Spleen (tissue), 11 donors: ENCODE data around the gene TEPSIN. TPM values are rescaled to one million over a fixed set of nuclear protein-coding genes. Genes with fewer than 3 reads are reported as not detected.

Source experiments
- DNase-seq: peaks from one replicate; pipeline ENCODE4 v3.0.0-alpha.2; 2020
- H3K27ac ChIP-seq, 8 donors: fragments of 200-600 bp; sonication (generic) in 7 of 8; 1 replicate in 4 of 8; 2 replicates in 4 of 8; pipeline versions ENCODE4 v1.5.0 to v1.8.0; 2016 to 2021; ENCODE audit warnings: inconsistent platforms in 4 of 8, mild to moderate bottlenecking in 4 of 8, moderate library complexity in 1 of 8
- H3K27me3 ChIP-seq, 7 donors: fragments of 200-600 bp; sonication (generic) in 6 of 7; replicated peaks in 1 of 7; 1 replicate in 4 of 7; 2 replicates in 3 of 7; pipeline versions ENCODE4 v1.5.0 to v1.8.0; 2016 to 2021; ENCODE audit warnings: inconsistent platforms in 3 of 7, mild to moderate bottlenecking in 1 of 7
- H3K36me3 ChIP-seq, 6 donors: fragments of 200-600 bp; sonication (generic) in 5 of 6; 1 replicate in 4 of 6; 2 replicates in 2 of 6; pipeline versions ENCODE4 v1.5.0 to v1.8.0; 2016 to 2021; ENCODE audit warnings: inconsistent platforms in 2 of 6
- H3K4me1 ChIP-seq, 6 donors: fragments of 200-600 bp; sonication (generic) in 5 of 6; 1 replicate in 3 of 6; 2 replicates in 3 of 6; pipeline versions ENCODE4 v1.5.0 to v1.8.0; 2016 to 2021; ENCODE audit warnings: inconsistent platforms in 3 of 6
- H3K4me3 ChIP-seq, 8 donors: fragments of 200-600 bp; sonication (generic) in 7 of 8; 1 replicate in 4 of 8; 2 replicates in 4 of 8; pipeline versions ENCODE4 v1.5.0 to v1.8.0; 2016 to 2021; ENCODE audit warnings: inconsistent platforms in 4 of 8, mild to moderate bottlenecking in 4 of 8, moderate library complexity in 2 of 8
- H3K9me3 ChIP-seq, 8 donors: fragments of 200-600 bp; sonication (generic) in 7 of 8; 1 replicate in 4 of 8; 2 replicates in 4 of 8; pipeline versions ENCODE4 v1.5.0 to v1.8.0; 2016 to 2021; ENCODE audit warnings: inconsistent platforms in 4 of 8
- CTCF ChIP-seq, 11 experiments: fragments of 200-600 bp in 7 of 11; fragments of 450-650 bp in 4 of 11; sonication (generic) in 4 of 11; IDR thresholded peaks in 8 of 11; conservative IDR thresholded peaks in 3 of 11; 1 replicate in 7 of 11; 2 replicates in 4 of 11; pipeline versions ENCODE4 v1.4.0 to v1.8.0; 2016 to 2021; ENCODE audit warnings: antibody characterized with exemption in 11 of 11, inconsistent platforms in 4 of 11, mild to moderate bottlenecking in 1 of 11
- POLR2A ChIP-seq, 3 donors: fragments of 450-650 bp; IDR thresholded peaks; one replicate each; pipeline ENCODE4 v1.5.1; 2017; ENCODE audit warnings: antibody characterized with exemption in 3 of 3, mild to moderate bottlenecking in 1 of 3
- POLR2AphosphoS5 ChIP-seq, 3 donors: sonication (generic); formaldehyde crosslinking; IDR thresholded peaks; one replicate each; pipeline ENCODE4 v1.5.1; 2017; ENCODE audit warnings: antibody characterized with exemption in 3 of 3
- WGBS, 5 donors: extraction: QIAGEN DNeasy Blood & Tissue Kit in 3 of 5; methylation state at CpG; one replicate each; pipeline versions ENCODE4 v1.1.5 to v1.1.7; 2013 to 2018; 5-methylcytosine and 5-hydroxymethylcytosine counted together
- intact Hi-C: fragments of 100-400 bp; cut with DNase I; formaldehyde crosslinking; loops from one replicate; pipeline ENCODE4 v1.15.0; 2023; ENCODE audit warnings: low total_unique reads
- polyA plus RNA-seq, 3 donors: library from polyadenylated mRNA; stranded (reverse); fragments of 200-250 nt; gene quantifications; one replicate each; pipeline ENCODE4 v1.2.1, GENCODE V29; 2013
- total RNA-seq, 7 donors: library from RNA; depleted of rRNA in 3 of 7; stranded (reverse); fragments of >200 nt in 3 of 7; fragmentation: NEBNext Ultra II Directional in 4 of 7; extraction: Animal tissue kit (Norgen Biotek cat#: 25700) in 4 of 7; gene quantifications; one replicate each; pipeline versions ENCODE4 v1.1.0 to v1.2.1, GENCODE V29; 2016 to 2021
- donor health status: healthy with polysubstance abuse.
- donor health status: DM: no; HTN: no; CAD: no; lungs with moderate emphysema.
- donor health status: DM: no; HTN: no; CAD: no.
- donor health status: Bipolar disorder and iron deficiency.
- donor health status: healthy.
- donor health status: DM: no; HTN: no; CAD: no.
- donor health status: DM: yes; HTN: yes; CAD: no.

TEPSIN gene
- total and polyA plus RNA-seq, 10 donors: 36.9 to 88.8 (median 72.3) TPM

- H3K4me3 ChIP-seq: no peak overlapping the region
- H3K9me3 ChIP-seq: no peaks in the 10 kb centered on the region
- TF ChIP-seq POLR2AphosphoS5 (IDR thresholded peaks at IDR 0.05) (no peak), POLR2A (IDR thresholded peaks at IDR 0.05) (no peak), CTCF (IDR thresholded peaks at IDR 0.05 in 8 of 11, conservative IDR thresholded peaks at IDR 0.05 in 3 of 11) (no peak)
- no peaks in the 10 kb centered on the region for H3K27me3 ChIP-seq
- peaks cover 20 to 39% (median 31%) of the 10 kb centered on the region in 6 donors for H3K4me1 ChIP-seq
- intact Hi-C loops: no loop called here
- no peak overlapping the region for H3K27ac ChIP-seq
- 94 to 97% (median 95%) methylated on average over 29 to 33 of the region's 33 CpGs for WGBS, 5 donors
- peaks cover 0 to 86% (median 54%) of the 10 kb centered on the region in 6 donors for H3K36me3 ChIP-seq
- DNase-seq: no peak
These were observed 43.3 kb upstream of the TEPSIN start for GRCh38 chr17:81282141-81282540.

- 92 to 98% (median 96%) methylated on average over 19 to 24 of the region's 24 CpGs for WGBS, 5 donors
- no peak for TF ChIP-seq POLR2A (IDR thresholded peaks at IDR 0.05)
- peak in 1 of 3 donors; percentile 35 for TF ChIP-seq POLR2AphosphoS5 (IDR thresholded peaks at IDR 0.05)
- Histone ChIP-seq H3K36me3 (peaks cover 0 to 93% (median 70%) of the 10 kb centered on the region in 6 donors), H3K4me3 (no peak overlapping the region), H3K9me3 (no peaks in the 10 kb centered on the region), H3K4me1 (peaks cover 5 to 23% (median 15%) of the 10 kb centered on the region in 6 donors), H3K27ac (no peak overlapping the region), H3K27me3 (no peaks in the 10 kb centered on the region)
- intact Hi-C loops: no loop called here
- no peak for DNase-seq
These were observed 41.7 kb upstream of the TEPSIN start for GRCh38 chr17:81280571-81280970.

- DNase-seq: no peak
- H3K9me3 ChIP-seq: no peaks in the 10 kb centered on the region
- H3K4me3 ChIP-seq: no peak overlapping the region
- peaks cover under 1 to 13% (median 5%) of the 10 kb centered on the region in 6 donors for H3K4me1 ChIP-seq
- TF ChIP-seq POLR2A (IDR thresholded peaks at IDR 0.05): no peak
- no peak for TF ChIP-seq CTCF (IDR thresholded peaks at IDR 0.05 in 8 of 11, conservative IDR thresholded peaks at IDR 0.05 in 3 of 11)
- peak in 1 of 3 donors; percentile 10 for TF ChIP-seq POLR2AphosphoS5 (IDR thresholded peaks at IDR 0.05)
- H3K27ac ChIP-seq: no peak overlapping the region
- intact Hi-C loops: no loop called here
- WGBS, 5 donors: 96 to 97% (median 97%) methylated on average over 50 of the region's 50 CpGs
- H3K36me3 ChIP-seq: peaks cover 3 to 100% (median 78%) of the 10 kb centered on the region in 6 donors
- H3K27me3 ChIP-seq: no peaks in the 10 kb centered on the region
These were observed 40.7 kb upstream of the TEPSIN start for GRCh38 chr17:81279278-81280275.

- no peaks in the 10 kb centered on the region for H3K9me3 ChIP-seq
- no peak for DNase-seq
- H3K27me3 ChIP-seq: no peaks in the 10 kb centered on the region
- 96 to 100% (median 97%) methylated on average over 4 to 8 of the region's 8 CpGs for WGBS, 5 donors
- H3K36me3 ChIP-seq: peaks cover 3 to 100% (median 85%) of the 10 kb centered on the region in 6 donors
- peak overlapping the region in 1 of 8 donors; percentile 14 for H3K27ac ChIP-seq
- no peak overlapping the region for H3K4me3 ChIP-seq
- peaks cover 0 to 8% (median 0%) of the 10 kb centered on the region in 6 donors for H3K4me1 ChIP-seq
- intact Hi-C loops: no loop called here
- TF ChIP-seq CTCF (IDR thresholded peaks at IDR 0.05 in 8 of 11, conservative IDR thresholded peaks at IDR 0.05 in 3 of 11) (no peak), POLR2AphosphoS5 (IDR thresholded peaks at IDR 0.05) (no peak), POLR2A (IDR thresholded peaks at IDR 0.05) (no peak)
These were observed 40.0 kb upstream of the TEPSIN start for GRCh38 chr17:81278831-81279230.
